HepG2 (cell line): Measurements from ENCODE around the gene STAT4. TPM values are rescaled to one million over a fixed set of nuclear protein-coding genes. Genes with fewer than 3 reads are reported as not detected.

ENCODE experiments used
- ASH2L ChIP-seq: fragments of 300-600, 200-600 bp; sonication (generic); IDR thresholded peaks from 2 replicates; pipeline ENCODE4 v1.7.0; 2017; ENCODE audit warnings: low read depth, mild to moderate bottlenecking, moderate library complexity, mixed read lengths, low read length; ENCODE audit not compliant: insufficient read length
- ATM ChIP-seq: fragments of 450-650 bp; IDR thresholded peaks from 2 replicates; pipeline ENCODE4 v1.7.1; 2017; ENCODE audit warnings: mild to moderate bottlenecking, borderline replicate concordance
- FOXA1 ChIP-seq, 2 experiments: fragments of 450-650 bp in 1 of 2; sonication (generic) in 1 of 2; formaldehyde crosslinking in 1 of 2; IDR thresholded peaks; 2 replicates each; pipeline versions ENCODE4 v1.4.0 to v1.6.1; 2016 to 2020; ENCODE audit warnings: missing genetic modification reagents in 1 of 2
- KDM3A ChIP-seq: IDR thresholded peaks from 2 replicates; pipeline ENCODE4 v1.6.1; 2018; ENCODE audit warnings: low read depth, missing compliant biosample characterization
- RBAK ChIP-seq: sonication (generic); formaldehyde crosslinking; IDR thresholded peaks from 2 replicates; pipeline ENCODE4 v1.5.1; 2020; ENCODE audit warnings: mild to moderate bottlenecking, missing genetic modification reagents
- SIX4 ChIP-seq: sonication (generic); formaldehyde crosslinking; IDR thresholded peaks from 2 replicates; pipeline ENCODE4 v1.4.0; 2020; ENCODE audit warnings: missing genetic modification reagents
- SMC3 ChIP-seq: IDR thresholded peaks from 2 replicates; pipeline ENCODE4 v1.6.1; 2011; ENCODE audit warnings: low read length, improper control_type of control experiment
- ZNF235 ChIP-seq: sonication (generic); formaldehyde crosslinking; IDR thresholded peaks from 2 replicates; pipeline ENCODE4 v1.8.1; 2023; ENCODE audit warnings: mild to moderate bottlenecking, missing genetic modification reagents, borderline replicate concordance
- ZNF260 ChIP-seq: sonication (generic); formaldehyde crosslinking; IDR thresholded peaks from 2 replicates; pipeline ENCODE4 v1.4.0; 2020; ENCODE audit warnings: missing genetic modification reagents, low read depth, mild to moderate bottlenecking, borderline replicate concordance
- ZNF549 ChIP-seq: sonication (generic); formaldehyde crosslinking; IDR thresholded peaks from 2 replicates; pipeline ENCODE4 v1.5.0; 2020; ENCODE audit warnings: missing genetic modification reagents
- ZNF572 ChIP-seq: sonication (generic); formaldehyde crosslinking; IDR thresholded peaks from 2 replicates; pipeline ENCODE4 v1.5.1; 2020; ENCODE audit warnings: mild to moderate bottlenecking, missing genetic modification reagents
- ZNF777 ChIP-seq: sonication (generic); formaldehyde crosslinking; IDR thresholded peaks from 2 replicates; pipeline ENCODE4 v1.4.0; 2020; ENCODE audit warnings: missing genetic modification reagents
- polyA plus RNA-seq, 8 experiments: library from polyadenylated mRNA; depleted of rRNA in 3 of 8; stranded (reverse) in 7 of 8; unstranded in 1 of 8; fragments of >200 nt; fragmentation: Illumina TruSeq in 4 of 8; extraction: Trizol in 4 of 8; gene quantifications; 2 replicates each; pipeline versions ENCODE4 v1.2.1 to v1.2.3, GENCODE V29; 2011 to 2016; ENCODE audit warnings: low read depth in 4 of 8, missing spikeins in 1 of 8, mixed read lengths in 1 of 8; ENCODE audit not compliant: insufficient read depth in 1 of 8
- total RNA-seq, 5 experiments: library from RNA; depleted of rRNA; stranded (reverse); fragments of >200 nt; fragmentation: Illumina TruSeq; extraction: Trizol; gene quantifications; 2 replicates each; pipeline ENCODE4 v1.2.3, GENCODE V29; 2016; ENCODE audit warnings: low read depth in 1 of 5
- TF ChIP-seq, protein P1 (sequence below): sonication (generic); formaldehyde crosslinking; IDR thresholded peaks from 2 replicates; pipeline ENCODE4 v1.5.1; 2020; ENCODE audit warnings: mild to moderate bottlenecking, missing genetic modification reagents
- TF ChIP-seq, protein P2 (sequence below): sonication (generic); formaldehyde crosslinking; conservative IDR thresholded peaks from 2 replicates; pipeline ENCODE4 v1.4.0; 2020; ENCODE audit warnings: missing genetic modification reagents
- TF ChIP-seq, protein P3 (sequence below): fragments of 450-650 bp; IDR thresholded peaks from 2 replicates; pipeline ENCODE4 v1.6.1; 2017
- TF ChIP-seq, protein P4 (sequence below): sonication (generic); formaldehyde crosslinking; conservative IDR thresholded peaks from 2 replicates; pipeline ENCODE4 v1.4.0; 2020; ENCODE audit warnings: missing genetic modification reagents
- TF ChIP-seq, protein P5 (sequence below): sonication (generic); formaldehyde crosslinking; IDR thresholded peaks from 2 replicates; pipeline ENCODE4 v1.5.0; 2020; ENCODE audit warnings: mild to moderate bottlenecking, missing genetic modification reagents, borderline replicate concordance

The STAT4 gene
- total and polyA plus RNA-seq, 2 of the 13 experiments (the other 11 are each of a cell fraction or from before 2014, with no cell fraction given) = 0.37 TPM; not detected in 1

DNA sequence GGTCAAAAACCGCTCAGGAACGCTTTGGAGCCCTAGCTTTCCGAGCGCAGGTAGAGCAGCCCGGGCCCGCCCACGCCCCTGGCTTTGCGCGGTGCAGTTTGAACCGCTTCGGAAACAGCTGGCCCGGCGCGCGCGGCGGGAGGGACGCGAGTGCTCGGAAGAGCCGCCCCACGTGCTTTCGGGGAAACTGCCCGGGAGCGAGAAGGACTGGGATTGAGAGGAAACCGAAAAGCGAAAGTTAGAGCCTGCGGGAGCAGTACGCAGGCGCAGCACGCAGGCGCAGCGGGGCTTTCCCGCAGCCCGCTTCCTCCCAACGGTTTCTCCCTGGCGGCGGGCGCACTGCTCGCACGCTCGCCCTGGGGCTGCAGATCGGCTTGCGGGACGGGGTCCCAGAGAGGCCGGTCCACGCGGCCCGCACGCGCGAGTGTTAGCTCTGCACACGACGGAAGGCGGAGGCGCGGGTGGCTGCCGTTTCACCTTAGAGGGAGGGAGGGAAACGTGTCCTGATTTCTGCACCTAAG, 130.5 kb downstream of the STAT4 start (continued):
- TF ChIP-seq, protein P1, sequence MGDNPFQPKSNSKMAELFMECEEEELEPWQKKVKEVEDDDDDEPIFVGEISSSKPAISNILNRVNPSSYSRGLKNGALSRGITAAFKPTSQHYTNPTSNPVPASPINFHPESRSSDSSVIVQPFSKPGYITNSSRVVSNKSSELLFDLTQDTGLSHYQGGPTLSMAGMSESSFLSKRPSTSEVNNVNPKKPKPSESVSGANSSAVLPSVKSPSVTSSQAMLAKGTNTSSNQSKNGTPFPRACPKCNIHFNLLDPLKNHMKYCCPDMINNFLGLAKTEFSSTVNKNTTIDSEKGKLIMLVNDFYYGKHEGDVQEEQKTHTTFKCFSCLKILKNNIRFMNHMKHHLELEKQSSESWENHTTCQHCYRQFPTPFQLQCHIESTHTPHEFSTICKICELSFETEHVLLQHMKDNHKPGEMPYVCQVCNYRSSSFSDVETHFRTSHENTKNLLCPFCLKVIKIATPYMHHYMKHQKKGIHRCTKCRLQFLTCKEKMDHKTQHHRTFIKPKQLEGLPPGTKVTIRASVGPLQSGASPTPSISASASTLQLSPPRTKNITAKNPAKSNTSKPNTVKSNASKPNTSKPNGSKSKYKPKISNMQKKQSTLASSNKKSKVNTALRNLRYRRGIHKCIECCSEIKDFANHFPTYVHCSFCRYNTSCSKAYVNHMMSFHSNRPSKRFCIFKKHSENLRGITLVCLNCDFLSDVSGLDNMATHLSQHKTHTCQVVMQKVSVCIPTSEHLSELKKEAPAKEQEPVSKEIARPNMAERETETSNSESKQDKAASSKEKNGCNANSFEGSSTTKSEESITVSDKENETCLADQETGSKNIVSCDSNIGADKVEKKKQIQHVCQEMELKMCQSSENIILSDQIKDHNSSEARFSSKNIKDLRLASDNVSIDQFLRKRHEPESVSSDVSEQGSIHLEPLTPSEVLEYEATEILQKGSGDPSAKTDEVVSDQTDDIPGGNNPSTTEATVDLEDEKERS (CRISPR knock-in tag) = peak; percentile 95
- TF ChIP-seq, protein P2, sequence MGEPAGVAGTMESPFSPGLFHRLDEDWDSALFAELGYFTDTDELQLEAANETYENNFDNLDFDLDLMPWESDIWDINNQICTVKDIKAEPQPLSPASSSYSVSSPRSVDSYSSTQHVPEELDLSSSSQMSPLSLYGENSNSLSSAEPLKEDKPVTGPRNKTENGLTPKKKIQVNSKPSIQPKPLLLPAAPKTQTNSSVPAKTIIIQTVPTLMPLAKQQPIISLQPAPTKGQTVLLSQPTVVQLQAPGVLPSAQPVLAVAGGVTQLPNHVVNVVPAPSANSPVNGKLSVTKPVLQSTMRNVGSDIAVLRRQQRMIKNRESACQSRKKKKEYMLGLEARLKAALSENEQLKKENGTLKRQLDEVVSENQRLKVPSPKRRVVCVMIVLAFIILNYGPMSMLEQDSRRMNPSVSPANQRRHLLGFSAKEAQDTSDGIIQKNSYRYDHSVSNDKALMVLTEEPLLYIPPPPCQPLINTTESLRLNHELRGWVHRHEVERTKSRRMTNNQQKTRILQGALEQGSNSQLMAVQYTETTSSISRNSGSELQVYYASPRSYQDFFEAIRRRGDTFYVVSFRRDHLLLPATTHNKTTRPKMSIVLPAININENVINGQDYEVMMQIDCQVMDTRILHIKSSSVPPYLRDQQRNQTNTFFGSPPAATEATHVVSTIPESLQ (CRISPR knock-in tag) = peak; percentile 95; the same call in 1 of the 2 replicates
- TF ChIP-seq, protein P3, sequence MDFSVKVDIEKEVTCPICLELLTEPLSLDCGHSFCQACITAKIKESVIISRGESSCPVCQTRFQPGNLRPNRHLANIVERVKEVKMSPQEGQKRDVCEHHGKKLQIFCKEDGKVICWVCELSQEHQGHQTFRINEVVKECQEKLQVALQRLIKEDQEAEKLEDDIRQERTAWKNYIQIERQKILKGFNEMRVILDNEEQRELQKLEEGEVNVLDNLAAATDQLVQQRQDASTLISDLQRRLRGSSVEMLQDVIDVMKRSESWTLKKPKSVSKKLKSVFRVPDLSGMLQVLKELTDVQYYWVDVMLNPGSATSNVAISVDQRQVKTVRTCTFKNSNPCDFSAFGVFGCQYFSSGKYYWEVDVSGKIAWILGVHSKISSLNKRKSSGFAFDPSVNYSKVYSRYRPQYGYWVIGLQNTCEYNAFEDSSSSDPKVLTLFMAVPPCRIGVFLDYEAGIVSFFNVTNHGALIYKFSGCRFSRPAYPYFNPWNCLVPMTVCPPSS = no peak
- TF ChIP-seq ATM (no peak), ZNF572 (peak; percentile 83; the same call in 1 of the 2 replicates), ASH2L (peak; percentile 96), ZNF549 (CRISPR knock-in tag) (no peak), ZNF260 (CRISPR knock-in tag) (peak; percentile 87; the same call in 1 of the 2 replicates), KDM3A (peak; percentile 100), FOXA1 (IDR thresholded peaks at IDR 0.05) (no peak), FOXA1 (CRISPR knock-in tag; IDR thresholded peaks at IDR 0.05) (peak; percentile 78), SMC3 (no peak; the same call in 1 of the 2 replicates), SIX4 (CRISPR knock-in tag) (peak; percentile 93), RBAK (0 out of 2 replicates have a peak, but pooled peaks have one; percentile 67), ZNF235 (peak; percentile 97; the same call in 1 of the 2 replicates), ZNF777 (CRISPR knock-in tag) (peak; percentile 92)
- TF ChIP-seq, protein P4, sequence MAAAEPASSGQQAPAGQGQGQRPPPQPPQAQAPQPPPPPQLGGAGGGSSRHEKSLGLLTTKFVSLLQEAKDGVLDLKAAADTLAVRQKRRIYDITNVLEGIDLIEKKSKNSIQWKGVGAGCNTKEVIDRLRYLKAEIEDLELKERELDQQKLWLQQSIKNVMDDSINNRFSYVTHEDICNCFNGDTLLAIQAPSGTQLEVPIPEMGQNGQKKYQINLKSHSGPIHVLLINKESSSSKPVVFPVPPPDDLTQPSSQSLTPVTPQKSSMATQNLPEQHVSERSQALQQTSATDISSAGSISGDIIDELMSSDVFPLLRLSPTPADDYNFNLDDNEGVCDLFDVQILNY (CRISPR knock-in tag) = peak; percentile 100
- TF ChIP-seq, protein P5, sequence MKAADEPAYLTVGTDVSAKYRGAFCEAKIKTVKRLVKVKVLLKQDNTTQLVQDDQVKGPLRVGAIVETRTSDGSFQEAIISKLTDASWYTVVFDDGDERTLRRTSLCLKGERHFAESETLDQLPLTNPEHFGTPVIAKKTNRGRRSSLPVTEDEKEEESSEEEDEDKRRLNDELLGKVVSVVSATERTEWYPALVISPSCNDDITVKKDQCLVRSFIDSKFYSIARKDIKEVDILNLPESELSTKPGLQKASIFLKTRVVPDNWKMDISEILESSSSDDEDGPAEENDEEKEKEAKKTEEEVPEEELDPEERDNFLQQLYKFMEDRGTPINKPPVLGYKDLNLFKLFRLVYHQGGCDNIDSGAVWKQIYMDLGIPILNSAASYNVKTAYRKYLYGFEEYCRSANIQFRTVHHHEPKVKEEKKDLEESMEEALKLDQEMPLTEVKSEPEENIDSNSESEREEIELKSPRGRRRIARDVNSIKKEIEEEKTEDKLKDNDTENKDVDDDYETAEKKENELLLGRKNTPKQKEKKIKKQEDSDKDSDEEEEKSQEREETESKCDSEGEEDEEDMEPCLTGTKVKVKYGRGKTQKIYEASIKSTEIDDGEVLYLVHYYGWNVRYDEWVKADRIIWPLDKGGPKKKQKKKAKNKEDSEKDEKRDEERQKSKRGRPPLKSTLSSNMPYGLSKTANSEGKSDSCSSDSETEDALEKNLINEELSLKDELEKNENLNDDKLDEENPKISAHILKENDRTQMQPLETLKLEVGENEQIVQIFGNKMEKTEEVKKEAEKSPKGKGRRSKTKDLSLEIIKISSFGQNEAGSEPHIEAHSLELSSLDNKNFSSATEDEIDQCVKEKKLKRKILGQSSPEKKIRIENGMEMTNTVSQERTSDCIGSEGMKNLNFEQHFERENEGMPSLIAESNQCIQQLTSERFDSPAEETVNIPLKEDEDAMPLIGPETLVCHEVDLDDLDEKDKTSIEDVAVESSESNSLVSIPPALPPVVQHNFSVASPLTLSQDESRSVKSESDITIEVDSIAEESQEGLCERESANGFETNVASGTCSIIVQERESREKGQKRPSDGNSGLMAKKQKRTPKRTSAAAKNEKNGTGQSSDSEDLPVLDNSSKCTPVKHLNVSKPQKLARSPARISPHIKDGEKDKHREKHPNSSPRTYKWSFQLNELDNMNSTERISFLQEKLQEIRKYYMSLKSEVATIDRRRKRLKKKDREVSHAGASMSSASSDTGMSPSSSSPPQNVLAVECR (CRISPR knock-in tag) = peak; percentile 100
